ENCODE measurements around the gene HDHD3.

DNA sequence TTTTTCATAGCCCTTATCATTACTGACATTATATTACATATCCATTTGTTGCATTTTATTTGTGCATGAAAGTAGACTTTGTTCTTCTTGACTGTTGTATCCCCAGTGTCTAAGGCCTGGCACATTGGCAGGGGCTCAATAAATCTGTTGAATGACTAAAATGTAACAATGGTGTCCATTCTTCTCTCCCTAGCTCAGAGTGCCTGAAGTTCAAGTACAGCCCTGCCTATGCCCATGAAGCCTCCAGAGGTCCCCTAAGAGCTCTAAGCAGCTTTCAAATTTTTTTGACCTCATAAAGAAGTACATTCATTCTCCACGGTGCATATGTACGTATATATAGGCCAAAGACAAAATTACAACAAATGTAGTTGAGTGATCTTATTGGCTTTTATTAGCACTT is 31.6 kb downstream of the HDHD3 start:
- no peak for TF ChIP-seq POLR2A (IDR thresholded peaks at IDR 0.05; ENCODE audit: low read length)
- TF ChIP-seq GATA1 (IDR thresholded peaks at IDR 0.05; ENCODE audit: low read depth, low read length), result no peak
